ENCODE measurements around the gene PF4V1.
"Not testable (repeated sequence)": the region's sequence is repeated elsewhere in the genome, so short reads cannot be mapped to it uniquely, and the experiment has no call there.

Gene PF4V1

DNA sequence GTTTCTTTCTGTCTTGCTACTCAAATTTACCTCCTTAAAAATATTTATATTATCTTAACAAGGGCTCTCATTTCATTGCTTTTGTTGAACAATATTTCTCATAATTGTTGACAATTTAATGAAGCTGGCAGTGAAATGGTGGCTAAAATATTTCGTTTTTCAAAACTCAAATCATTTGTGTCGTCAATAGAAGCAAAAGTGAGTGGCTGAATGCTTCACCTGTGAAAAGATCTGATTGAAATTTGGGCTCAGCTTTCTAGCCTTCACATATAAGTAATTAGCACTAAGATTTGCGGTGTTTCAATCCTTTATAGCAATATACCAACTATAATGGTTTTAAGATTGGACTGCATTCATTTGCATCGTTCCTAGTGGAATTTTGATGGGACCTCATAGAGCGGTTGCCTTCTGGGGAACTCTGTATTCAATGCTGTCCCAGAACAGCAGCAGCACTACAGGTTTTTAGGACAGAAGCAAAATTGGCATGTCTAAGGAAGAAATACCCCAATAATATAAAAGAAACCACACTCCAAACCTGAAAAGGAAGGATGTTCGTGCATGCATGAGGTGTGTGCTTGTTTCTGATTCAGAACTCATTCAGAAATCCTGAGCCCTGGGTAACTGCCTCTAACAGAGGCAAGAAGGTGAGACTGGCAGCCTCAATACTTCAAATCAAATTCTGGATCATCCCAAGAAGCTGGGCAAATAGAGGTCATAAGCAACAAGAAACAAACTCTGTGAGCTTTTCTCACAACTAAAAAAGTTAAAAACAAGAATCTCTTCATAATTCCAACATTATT is 18.6 kb downstream of the PF4V1 start:
- DNase-seq = no peak

- no peak for DNase-seq
Observed at GRCh38 chr4:73872316-73873108, 19.4 kb downstream of the PF4V1 start.

DNA sequence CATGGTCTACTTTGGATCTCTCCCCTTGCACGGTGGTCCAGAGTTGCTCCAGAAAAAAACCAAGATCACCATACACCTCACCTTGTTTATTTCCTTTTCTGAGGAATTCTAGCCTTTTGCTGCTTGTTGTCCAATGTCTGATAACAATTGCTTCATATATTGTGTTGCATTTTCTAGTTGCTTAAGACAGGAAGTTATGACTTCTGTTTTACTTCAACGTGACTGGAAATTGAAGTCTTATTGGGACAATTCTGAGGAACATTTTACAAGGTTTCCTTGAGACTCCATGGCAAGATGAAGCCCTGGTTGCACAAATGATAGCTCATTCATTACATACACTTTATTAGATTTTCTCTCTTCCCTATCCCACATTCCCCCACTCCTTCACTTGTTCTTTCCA is 21.3 kb downstream of the PF4V1 start:
- no peak for DNase-seq

- DNase-seq = no peak
Observed at GRCh38 chr4:73875401-73875800, 22.3 kb downstream of the PF4V1 start.

GRCh38 chr4:73883306-73883705 is 30.2 kb downstream of the PF4V1 start:
- peak; percentile 68 for DNase-seq

DNA sequence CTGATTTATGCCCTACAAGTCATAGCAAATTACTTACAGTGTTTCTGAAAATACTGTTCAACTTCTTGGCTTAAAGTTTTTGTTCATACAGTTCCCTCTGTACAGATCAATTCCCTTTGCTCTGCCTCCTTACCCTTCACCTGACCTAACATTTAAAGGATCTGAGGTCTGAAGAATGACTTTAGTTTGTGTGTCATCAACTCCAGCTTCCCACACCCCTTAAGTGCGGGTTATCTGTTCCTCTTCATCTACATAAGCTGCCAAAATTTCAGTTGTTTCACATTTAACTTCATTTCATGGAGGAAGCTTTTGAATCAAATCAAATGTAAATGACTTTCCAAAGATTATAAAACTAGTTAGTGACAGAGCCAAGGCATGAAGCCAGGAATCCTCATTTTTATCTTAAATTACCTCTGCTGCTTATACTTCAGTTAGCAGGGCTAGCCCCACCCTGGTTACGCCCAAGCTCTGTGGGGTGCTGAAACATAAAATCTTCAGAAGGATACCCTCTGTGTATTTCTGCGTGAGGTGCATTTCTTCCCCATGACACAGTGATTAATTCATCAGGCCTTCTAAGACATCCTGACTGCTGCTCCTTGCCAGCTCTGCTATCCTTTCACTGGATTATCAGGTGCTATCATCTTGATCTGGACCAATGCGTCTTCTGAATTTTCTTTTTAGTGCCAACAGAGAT is 32.6 kb downstream of the PF4V1 start:
- peak; percentile 44 for DNase-seq

GRCh38 chr4:73891326-73891725 is 38.2 kb downstream of the PF4V1 start:
- DNase-seq = no peak

DNA sequence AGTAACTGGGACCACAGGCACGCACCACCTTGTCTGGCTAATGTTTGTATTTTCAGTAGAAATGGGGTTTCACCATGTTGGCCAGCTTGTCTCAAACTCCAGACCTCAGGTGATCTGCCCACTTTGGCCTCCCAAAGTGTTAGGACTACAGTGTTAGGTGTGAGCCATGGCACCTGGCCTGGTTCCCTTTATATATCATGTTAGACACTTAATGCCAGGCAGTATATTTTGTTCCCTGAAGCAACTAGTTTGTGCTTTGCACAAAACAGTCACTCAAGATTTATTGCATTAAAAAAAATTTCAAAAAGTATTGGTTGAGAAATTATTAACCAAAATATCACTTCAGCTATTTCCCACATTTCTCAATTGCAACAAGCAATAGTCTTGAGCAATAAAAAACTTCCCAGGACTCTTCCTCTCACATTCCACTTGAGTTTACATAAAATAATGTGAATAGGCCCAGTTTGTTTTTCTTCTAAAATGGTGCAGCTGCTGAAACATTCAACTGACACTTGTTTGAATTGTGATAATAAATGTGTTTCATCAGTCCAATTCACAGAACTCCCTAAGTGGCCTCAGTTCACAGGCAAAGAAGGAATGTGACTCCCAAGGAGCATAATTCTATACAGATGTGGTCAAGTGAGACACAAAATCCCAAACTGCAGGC is 38.8 kb downstream of the PF4V1 start:
- DNase-seq = peak; percentile 47

- no peak for DNase-seq
Observed at GRCh38 chr4:73892966-73893365, 39.9 kb downstream of the PF4V1 start.

GRCh38 chr4:73894001-73894400 is 40.9 kb downstream of the PF4V1 start:
- no peak for DNase-seq

- DNase-seq = no peak
Observed at GRCh38 chr4:73895201-73896175, 42.4 kb downstream of the PF4V1 start.

GRCh38 chr4:73896416-73896815 is 43.3 kb downstream of the PF4V1 start:
- DNase-seq = no peak

- no peak for DNase-seq
Observed at GRCh38 chr4:73897380-73898136, 44.5 kb downstream of the PF4V1 start.

DNA sequence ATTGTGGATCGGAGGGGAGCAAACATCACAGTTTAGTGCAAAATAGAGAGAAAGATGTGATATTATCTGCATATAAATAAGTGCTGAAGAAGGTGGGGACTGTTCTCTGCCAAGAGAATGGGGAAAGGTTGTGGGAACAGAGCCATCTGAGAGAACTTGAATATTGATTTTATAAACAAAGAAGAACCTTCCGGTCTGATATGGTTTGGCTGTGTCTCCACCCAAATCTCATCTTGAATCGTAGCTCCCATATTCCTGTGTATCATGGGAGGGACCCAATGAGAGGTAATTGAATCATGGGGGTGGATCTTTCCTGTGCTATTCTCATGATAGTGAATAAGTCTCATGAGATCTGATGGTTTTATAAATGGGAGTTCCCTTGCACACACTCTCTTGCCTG is 46.2 kb downstream of the PF4V1 start:
- not testable (repeated sequence) for DNase-seq

- DNase-seq = no peak
Observed at GRCh38 chr4:73901031-73901430, 47.9 kb downstream of the PF4V1 start.

GRCh38 chr4:73902038-73902637 is 49.0 kb downstream of the PF4V1 start:
- peak; percentile 37 for DNase-seq

- no peak for DNase-seq
Observed at GRCh38 chr4:73902817-73903547, 49.9 kb downstream of the PF4V1 start.
